Liver (tissue), 3 donors: ENCODE results near the gene TMEM120B.
"Not testable (repeated sequence)": the region's sequence is repeated elsewhere in the genome, so short reads cannot be mapped to it uniquely, and the experiment has no call there.

ENCODE experiments used
- GABPA ChIP-seq, 2 donors: IDR thresholded peaks in 1 of 2; conservative IDR thresholded peaks in 1 of 2; 2 replicates each; pipeline ENCODE4 v1.6.1; 2016; ENCODE audit warnings: antibody characterized with exemption in 2 of 2, mild to moderate bottlenecking in 1 of 2, moderate library complexity in 1 of 2
- NR2F2 ChIP-seq: IDR thresholded peaks from 2 replicates; pipeline ENCODE4 v1.6.1; 2016; ENCODE audit warnings: antibody characterized with exemption
- TAF1 ChIP-seq: conservative IDR thresholded peaks from 2 replicates; pipeline ENCODE4 v1.6.1; 2016; ENCODE audit warnings: antibody characterized with exemption, mild to moderate bottlenecking
- TF ChIP-seq, protein P1 (sequence below): fragments of 150-350 bp; IDR thresholded peaks from 2 replicates; pipeline ENCODE4 v1.5.1; 2017; ENCODE audit warnings: improper control_type of control experiment, low read depth, low read length; ENCODE audit not compliant: missing input control
- TF ChIP-seq, protein P2 (sequence below): IDR thresholded peaks from 2 replicates; pipeline ENCODE4 v1.6.1; 2016; ENCODE audit warnings: antibody characterized with exemption
- TF ChIP-seq, protein P3 (sequence below): IDR thresholded peaks from 2 replicates; pipeline ENCODE4 v1.6.1; 2016; ENCODE audit warnings: antibody characterized with exemption, mild to moderate bottlenecking
- TF ChIP-seq, protein P4 (sequence below): IDR thresholded peaks from 2 replicates; pipeline ENCODE4 v1.6.1; 2016; ENCODE audit warnings: antibody characterized with exemption
- donor health status: healthy.
- donor health status: healthy.

DNA sequence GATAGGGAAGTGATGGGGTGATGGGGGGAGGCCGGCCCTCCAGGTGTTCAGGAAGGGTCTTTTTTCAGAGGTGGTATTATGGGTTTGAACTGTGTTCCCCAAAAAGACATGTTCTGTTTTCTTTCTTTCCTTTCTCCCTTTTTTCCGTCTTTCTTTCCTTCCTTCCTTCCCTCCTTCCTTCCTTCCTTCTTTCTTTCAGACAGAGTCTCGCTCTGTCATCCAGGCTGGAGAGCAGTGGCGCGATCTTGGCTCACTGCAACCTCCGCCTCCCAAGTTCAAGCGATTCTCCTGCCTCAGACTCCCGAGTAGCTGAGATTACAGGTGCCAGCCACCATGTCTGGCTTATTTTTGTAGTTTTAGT is 3.5 kb upstream of the TMEM120B start:
- TF ChIP-seq, protein P1, sequence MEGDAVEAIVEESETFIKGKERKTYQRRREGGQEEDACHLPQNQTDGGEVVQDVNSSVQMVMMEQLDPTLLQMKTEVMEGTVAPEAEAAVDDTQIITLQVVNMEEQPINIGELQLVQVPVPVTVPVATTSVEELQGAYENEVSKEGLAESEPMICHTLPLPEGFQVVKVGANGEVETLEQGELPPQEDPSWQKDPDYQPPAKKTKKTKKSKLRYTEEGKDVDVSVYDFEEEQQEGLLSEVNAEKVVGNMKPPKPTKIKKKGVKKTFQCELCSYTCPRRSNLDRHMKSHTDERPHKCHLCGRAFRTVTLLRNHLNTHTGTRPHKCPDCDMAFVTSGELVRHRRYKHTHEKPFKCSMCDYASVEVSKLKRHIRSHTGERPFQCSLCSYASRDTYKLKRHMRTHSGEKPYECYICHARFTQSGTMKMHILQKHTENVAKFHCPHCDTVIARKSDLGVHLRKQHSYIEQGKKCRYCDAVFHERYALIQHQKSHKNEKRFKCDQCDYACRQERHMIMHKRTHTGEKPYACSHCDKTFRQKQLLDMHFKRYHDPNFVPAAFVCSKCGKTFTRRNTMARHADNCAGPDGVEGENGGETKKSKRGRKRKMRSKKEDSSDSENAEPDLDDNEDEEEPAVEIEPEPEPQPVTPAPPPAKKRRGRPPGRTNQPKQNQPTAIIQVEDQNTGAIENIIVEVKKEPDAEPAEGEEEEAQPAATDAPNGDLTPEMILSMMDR: not testable (repeated sequence)
- TF ChIP-seq GABPA (IDR thresholded peaks at IDR 0.05 in 1 of 2, conservative IDR thresholded peaks at IDR 0.05 in 1 of 2); TAF1; NR2F2: not testable (repeated sequence)
- TF ChIP-seq, protein P2, sequence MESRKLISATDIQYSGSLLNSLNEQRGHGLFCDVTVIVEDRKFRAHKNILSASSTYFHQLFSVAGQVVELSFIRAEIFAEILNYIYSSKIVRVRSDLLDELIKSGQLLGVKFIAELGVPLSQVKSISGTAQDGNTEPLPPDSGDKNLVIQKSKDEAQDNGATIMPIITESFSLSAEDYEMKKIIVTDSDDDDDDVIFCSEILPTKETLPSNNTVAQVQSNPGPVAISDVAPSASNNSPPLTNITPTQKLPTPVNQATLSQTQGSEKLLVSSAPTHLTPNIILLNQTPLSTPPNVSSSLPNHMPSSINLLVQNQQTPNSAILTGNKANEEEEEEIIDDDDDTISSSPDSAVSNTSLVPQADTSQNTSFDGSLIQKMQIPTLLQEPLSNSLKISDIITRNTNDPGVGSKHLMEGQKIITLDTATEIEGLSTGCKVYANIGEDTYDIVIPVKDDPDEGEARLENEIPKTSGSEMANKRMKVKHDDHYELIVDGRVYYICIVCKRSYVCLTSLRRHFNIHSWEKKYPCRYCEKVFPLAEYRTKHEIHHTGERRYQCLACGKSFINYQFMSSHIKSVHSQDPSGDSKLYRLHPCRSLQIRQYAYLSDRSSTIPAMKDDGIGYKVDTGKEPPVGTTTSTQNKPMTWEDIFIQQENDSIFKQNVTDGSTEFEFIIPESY: not testable (repeated sequence)
- TF ChIP-seq, protein P3, sequence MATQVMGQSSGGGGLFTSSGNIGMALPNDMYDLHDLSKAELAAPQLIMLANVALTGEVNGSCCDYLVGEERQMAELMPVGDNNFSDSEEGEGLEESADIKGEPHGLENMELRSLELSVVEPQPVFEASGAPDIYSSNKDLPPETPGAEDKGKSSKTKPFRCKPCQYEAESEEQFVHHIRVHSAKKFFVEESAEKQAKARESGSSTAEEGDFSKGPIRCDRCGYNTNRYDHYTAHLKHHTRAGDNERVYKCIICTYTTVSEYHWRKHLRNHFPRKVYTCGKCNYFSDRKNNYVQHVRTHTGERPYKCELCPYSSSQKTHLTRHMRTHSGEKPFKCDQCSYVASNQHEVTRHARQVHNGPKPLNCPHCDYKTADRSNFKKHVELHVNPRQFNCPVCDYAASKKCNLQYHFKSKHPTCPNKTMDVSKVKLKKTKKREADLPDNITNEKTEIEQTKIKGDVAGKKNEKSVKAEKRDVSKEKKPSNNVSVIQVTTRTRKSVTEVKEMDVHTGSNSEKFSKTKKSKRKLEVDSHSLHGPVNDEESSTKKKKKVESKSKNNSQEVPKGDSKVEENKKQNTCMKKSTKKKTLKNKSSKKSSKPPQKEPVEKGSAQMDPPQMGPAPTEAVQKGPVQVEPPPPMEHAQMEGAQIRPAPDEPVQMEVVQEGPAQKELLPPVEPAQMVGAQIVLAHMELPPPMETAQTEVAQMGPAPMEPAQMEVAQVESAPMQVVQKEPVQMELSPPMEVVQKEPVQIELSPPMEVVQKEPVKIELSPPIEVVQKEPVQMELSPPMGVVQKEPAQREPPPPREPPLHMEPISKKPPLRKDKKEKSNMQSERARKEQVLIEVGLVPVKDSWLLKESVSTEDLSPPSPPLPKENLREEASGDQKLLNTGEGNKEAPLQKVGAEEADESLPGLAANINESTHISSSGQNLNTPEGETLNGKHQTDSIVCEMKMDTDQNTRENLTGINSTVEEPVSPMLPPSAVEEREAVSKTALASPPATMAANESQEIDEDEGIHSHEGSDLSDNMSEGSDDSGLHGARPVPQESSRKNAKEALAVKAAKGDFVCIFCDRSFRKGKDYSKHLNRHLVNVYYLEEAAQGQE: not testable (repeated sequence)
- TF ChIP-seq, protein P4, sequence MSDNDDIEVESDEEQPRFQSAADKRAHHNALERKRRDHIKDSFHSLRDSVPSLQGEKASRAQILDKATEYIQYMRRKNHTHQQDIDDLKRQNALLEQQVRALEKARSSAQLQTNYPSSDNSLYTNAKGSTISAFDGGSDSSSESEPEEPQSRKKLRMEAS: not testable (repeated sequence)
